ENCODE results near the gene RPL13.
A peak's percentile ranks its signal among the peaks of the same experiment; 100 is the strongest.

Gene RPL13

GRCh38 chr16:89523680-89524344 lies 36.7 kb upstream of the RPL13 start:
- no peak for TF ChIP-seq CTCF (conservative IDR thresholded peaks at IDR 0.05; ENCODE audit: low read depth, low read length)
- H3K4me3 ChIP-seq (ENCODE audit: low read depth, low read length), result no peak overlapping the region
- no peak for DNase-seq (ENCODE audit: low read depth)

GRCh38 chr16:89525146-89525913 lies 35.2 kb upstream of the RPL13 start:
- H3K4me3 ChIP-seq (ENCODE audit: low read depth, low read length), result no peak overlapping the region
- no peak for TF ChIP-seq CTCF (conservative IDR thresholded peaks at IDR 0.05; ENCODE audit: low read depth, low read length)
- no peak for DNase-seq (ENCODE audit: low read depth)

- DNase-seq (ENCODE audit: low read depth), result no peak
Observed at GRCh38 chr16:89529097-89529496, 31.4 kb upstream of the RPL13 start.

GRCh38 chr16:89530401-89531381 lies 29.8 kb upstream of the RPL13 start:
- DNase-seq (ENCODE audit: low read depth), result no peak
- no peak overlapping the region for H3K4me3 ChIP-seq (ENCODE audit: low read depth, low read length)
- TF ChIP-seq CTCF (conservative IDR thresholded peaks at IDR 0.05; ENCODE audit: low read depth, low read length), result no peak

More at GRCh38 chr16:89529097-89529496, 31.4 kb upstream of the RPL13 start:
- TF ChIP-seq CTCF (conservative IDR thresholded peaks at IDR 0.05; ENCODE audit: low read depth, low read length), result no peak
- no peak overlapping the region for H3K4me3 ChIP-seq (ENCODE audit: low read depth, low read length)

- H3K4me3 ChIP-seq (ENCODE audit: low read depth, low read length), result no peak overlapping the region
- no peak for TF ChIP-seq CTCF (conservative IDR thresholded peaks at IDR 0.05; ENCODE audit: low read depth, low read length)
- no peak for DNase-seq (ENCODE audit: low read depth)
Observed at GRCh38 chr16:89531821-89532526, 28.5 kb upstream of the RPL13 start.

- peak; percentile 92 for DNase-seq (ENCODE audit: low read depth)
- TF ChIP-seq CTCF (conservative IDR thresholded peaks at IDR 0.05; ENCODE audit: low read depth, low read length), result no peak
- no peak overlapping the region for H3K4me3 ChIP-seq (ENCODE audit: low read depth, low read length)
Observed at GRCh38 chr16:89534252-89534756, 26.2 kb upstream of the RPL13 start.
